K562 (cell line): ENCODE results near the gene ATF5. TPM values are rescaled to one million over a fixed set of nuclear protein-coding genes. Genes with fewer than 3 reads are reported as not detected.
A peak's percentile ranks its signal among the peaks of the same experiment; 100 is the strongest.

Source experiments
- BRCA1 ChIP-seq, 2 experiments: fragments of 450-650 bp in 1 of 2; sonication (generic) in 1 of 2; formaldehyde crosslinking in 1 of 2; IDR thresholded peaks; 2 replicates each; pipeline versions ENCODE4 v1.5.0 to v1.6.1; 2017 to 2020; ENCODE audit warnings: mild to moderate bottlenecking in 1 of 2, missing genetic modification reagents in 1 of 2
- FOXO4 ChIP-seq: fragments of 450-650 bp; formaldehyde crosslinking; IDR thresholded peaks from 2 replicates; pipeline ENCODE4 v1.4.0; 2020; ENCODE audit warnings: mild to moderate bottlenecking, moderate library complexity
- GABPB2 ChIP-seq: fragments of 250-450 bp; sonication (Bioruptor Pico); conservative IDR thresholded peaks from 2 replicates; pipeline ENCODE4 v1.5.1; 2021; ENCODE audit warnings: mild to moderate bottlenecking
- HBP1 ChIP-seq: fragments of 450-650 bp; formaldehyde crosslinking; IDR thresholded peaks from 2 replicates; pipeline ENCODE4 v1.4.0; 2022; ENCODE audit warnings: missing genetic modification characterization
- HEY1 ChIP-seq: fragments of 250-450 bp; sonication (Bioruptor Pico); IDR thresholded peaks from 2 replicates; pipeline ENCODE4 v1.5.0; 2020; ENCODE audit warnings: mild to moderate bottlenecking, moderate library complexity, borderline replicate concordance
- HMG20A ChIP-seq: fragments of 450-650 bp; formaldehyde crosslinking; conservative IDR thresholded peaks from 2 replicates; pipeline ENCODE4 v1.4.0; 2020; ENCODE audit warnings: mild to moderate bottlenecking, mixed read lengths
- KLF13 ChIP-seq: fragments of 450-650 bp; IDR thresholded peaks from 2 replicates; pipeline ENCODE4 v1.6.1; 2016; ENCODE audit warnings: missing genetic modification characterization, low read depth, mild to moderate bottlenecking, missing compliant biosample characterization, moderate library complexity, borderline replicate concordance
- MBD2 ChIP-seq: sonication (generic); IDR thresholded peaks from 2 replicates; pipeline ENCODE4 v1.6.1; 2016; ENCODE audit warnings: low read depth, borderline replicate concordance
- MYC ChIP-seq, 2 experiments: fragments of 250-450 bp in 1 of 2; sonication (Bioruptor Pico) in 1 of 2; IDR thresholded peaks; 2 replicates each; pipeline versions ENCODE4 v1.5.1 to v1.6.1; 2012 to 2021; ENCODE audit warnings: low read depth in 2 of 2, borderline replicate concordance in 1 of 2, improper control_type of control experiment in 1 of 2, low read length in 1 of 2, mild to moderate bottlenecking in 1 of 2, moderate library complexity in 1 of 2
- MYNN ChIP-seq, 2 experiments: sonication (generic); formaldehyde crosslinking in 1 of 2; IDR thresholded peaks; 2 replicates each; pipeline versions ENCODE4 v1.5.0 to v1.6.1; 2016 to 2020; ENCODE audit warnings: antibody characterized with exemption in 1 of 2, missing genetic modification reagents in 1 of 2
- NFXL1 ChIP-seq: fragments of 450-650 bp; formaldehyde crosslinking; IDR thresholded peaks from 2 replicates; pipeline ENCODE4 v1.4.0; 2021; ENCODE audit warnings: mild to moderate bottlenecking
- NR2F6 ChIP-seq: fragments of 450-650 bp; formaldehyde crosslinking; IDR thresholded peaks from 2 replicates; pipeline ENCODE4 v1.4.0; 2020; ENCODE audit warnings: mild to moderate bottlenecking
- OTX1 ChIP-seq: fragments of 450-650 bp; formaldehyde crosslinking; IDR thresholded peaks from 2 replicates; pipeline ENCODE4 v1.4.0; 2022; ENCODE audit warnings: mild to moderate bottlenecking
- POLR2AphosphoS2 ChIP-seq: IDR thresholded peaks from 2 replicates; pipeline ENCODE4 v1.6.1; 2012; ENCODE audit warnings: low read length, improper control_type of control experiment
- POLR2B ChIP-seq: fragments of 450-650 bp; IDR thresholded peaks from 2 replicates; pipeline ENCODE4 v1.6.1; 2018; ENCODE audit warnings: low read depth; ENCODE audit not compliant: partially characterized antibody
- PRMT5 ChIP-seq: sonication (generic); formaldehyde crosslinking; IDR thresholded peaks from 2 replicates; pipeline ENCODE4 v1.5.0; 2020; ENCODE audit warnings: missing genetic modification reagents
- RHOXF2B ChIP-seq: fragments of 250-450 bp; sonication (Bioruptor Pico); conservative IDR thresholded peaks from 2 replicates; pipeline ENCODE4 v1.5.1; 2021
- SMAD3 ChIP-seq: fragments of 450-650 bp; formaldehyde crosslinking; conservative IDR thresholded peaks from 2 replicates; pipeline ENCODE4 v1.4.0; 2020; ENCODE audit warnings: mild to moderate bottlenecking
- SUPT5H ChIP-seq: fragments of 450-650 bp; IDR thresholded peaks from 2 replicates; pipeline ENCODE4 v1.6.1; 2016
- TEAD1 ChIP-seq, 2 experiments: fragments of 450-650 bp in 1 of 2; sonication (generic) in 1 of 2; formaldehyde crosslinking; IDR thresholded peaks; 2 replicates each; pipeline versions ENCODE4 v1.4.0 to v1.8.0; 2020 to 2022; ENCODE audit warnings: mild to moderate bottlenecking in 2 of 2, missing genetic modification reagents in 1 of 2
- TEAD4 ChIP-seq, 2 experiments: sonication (generic) in 1 of 2; formaldehyde crosslinking in 1 of 2; IDR thresholded peaks; 2 replicates each; pipeline versions ENCODE4 v1.6.1 to v1.8.0; 2012 to 2022; ENCODE audit warnings: borderline replicate concordance in 1 of 2, inconsistent platforms in 1 of 2, low read length in 1 of 2, mild to moderate bottlenecking in 1 of 2, missing genetic modification reagents in 1 of 2
- ZBTB17 ChIP-seq: fragments of 450-650 bp; formaldehyde crosslinking; IDR thresholded peaks from 2 replicates; pipeline ENCODE4 v1.4.0; 2020; ENCODE audit warnings: mild to moderate bottlenecking
- ZBTB26 ChIP-seq: fragments of 450-650 bp; formaldehyde crosslinking; IDR thresholded peaks from 2 replicates; pipeline ENCODE4 v1.4.0; 2022; ENCODE audit warnings: missing genetic modification characterization
- ZNF3 ChIP-seq: fragments of 250-450 bp; sonication (Bioruptor Pico); IDR thresholded peaks from 2 replicates; pipeline ENCODE4 v1.5.0; 2021; ENCODE audit warnings: mild to moderate bottlenecking, moderate library complexity
- polyA plus RNA-seq, 8 experiments: library from polyadenylated mRNA; depleted of rRNA in 4 of 8; stranded (reverse) in 5 of 8; unstranded in 3 of 8; fragments of >200 nt; fragmentation: Nextera tagmentation in 2 of 8; fragmentation: Illumina TruSeq in 1 of 8; extraction: Ambion mirVana in 2 of 8; extraction: Trizol in 1 of 8; gene quantifications; 2 replicates each; pipeline versions ENCODE4 v1.2.1 to v1.2.3, GENCODE V29; 2011 to 2014; ENCODE audit warnings: inconsistent platforms in 1 of 8, missing spikeins in 1 of 8
- total RNA-seq, 7 experiments: library from RNA; depleted of rRNA in 6 of 7; stranded (reverse); fragments of >200 nt in 6 of 7; fragmentation: Illumina TruSeq in 2 of 7; extraction: Trizol in 2 of 7; gene quantifications; 2 replicates each; pipeline versions ENCODE4 v1.2.1 to v1.2.3, GENCODE V29; 2011 to 2021; ENCODE audit warnings: low replicate concordance in 1 of 7

Gene ATF5
- total and polyA plus RNA-seq, 9 of the 15 experiments (the other 6 are each of a cell fraction or from before 2014, with no cell fraction given) = 3.0 to 57.6 (median 11.1) TPM

GRCh38 chr19:49933643-49934042, 4.6 kb downstream of the ATF5 start (continued):
- TF ChIP-seq FOXO4 (0 out of 2 replicates have a peak, but pooled peaks have one; percentile 16), OTX1 (CRISPR knock-in tag) (peak; percentile 96), BRCA1 (IDR thresholded peaks at IDR 0.05) (no peak), BRCA1 (CRISPR knock-in tag; IDR thresholded peaks at IDR 0.05) (no peak), NFXL1 (CRISPR knock-in tag) (peak; percentile 93), PRMT5 (CRISPR knock-in tag) (0 out of 2 replicates have a peak, but pooled peaks have one; percentile 5), HEY1 (CRISPR knock-in tag) (0 out of 2 replicates have a peak, but pooled peaks have one; percentile 10), POLR2B (peak; percentile 91), ZBTB26 (CRISPR knock-in tag) (peak; percentile 99), HMG20A (no peak), HBP1 (CRISPR knock-in tag) (peak; percentile 95), SMAD3 (CRISPR knock-in tag) (peak; percentile 86), MBD2 (no peak), NR2F6 (CRISPR knock-in tag) (peak; percentile 75), RHOXF2B (CRISPR knock-in tag) (peak; percentile 88), ZBTB17 (CRISPR knock-in tag) (peak; percentile 77), ZNF3 (CRISPR knock-in tag) (peak; percentile 50; the same call in 1 of the 2 replicates), KLF13 (no peak), POLR2AphosphoS2 (peak; percentile 76; the same call in 1 of the 2 replicates), TEAD1 (CRISPR knock-in tag; IDR thresholded peaks at IDR 0.05) (peak in 1 of 2 experiments; percentile 66; a peak in 1 of 4 replicates), MYC (IDR thresholded peaks at IDR 0.05; ENCODE audit: low read depth, low read length) (no peak), MYC (CRISPR knock-in tag; IDR thresholded peaks at IDR 0.05; ENCODE audit: borderline replicate concordance, low read depth) (peak; percentile 84; the same call in 1 of the 2 replicates), GABPB2 (CRISPR knock-in tag) (peak; percentile 97), SUPT5H (peak; percentile 59), TEAD4 (IDR thresholded peaks at IDR 0.05; ENCODE audit: low read length) (0 out of 2 replicates have a peak, but pooled peaks have one; percentile 6), TEAD4 (CRISPR knock-in tag; IDR thresholded peaks at IDR 0.05; ENCODE audit: borderline replicate concordance) (no peak), MYNN (IDR thresholded peaks at IDR 0.05) (peak; percentile 13; the same call in 1 of the 2 replicates), MYNN (CRISPR knock-in tag; IDR thresholded peaks at IDR 0.05) (no peak)
